CD4-positive, alpha-beta T cell treated with Interleukin-6 at 100 ng/mL for 8 hours (primary cell): Measurements from ENCODE around the gene C10orf120.

Source experiments
- DNase-seq: peaks from one replicate; pipeline ENCODE4 v3.0.0-alpha.2; 2020; ENCODE audit warnings: mixed read lengths, low spot score

Gene C10orf120

DNA sequence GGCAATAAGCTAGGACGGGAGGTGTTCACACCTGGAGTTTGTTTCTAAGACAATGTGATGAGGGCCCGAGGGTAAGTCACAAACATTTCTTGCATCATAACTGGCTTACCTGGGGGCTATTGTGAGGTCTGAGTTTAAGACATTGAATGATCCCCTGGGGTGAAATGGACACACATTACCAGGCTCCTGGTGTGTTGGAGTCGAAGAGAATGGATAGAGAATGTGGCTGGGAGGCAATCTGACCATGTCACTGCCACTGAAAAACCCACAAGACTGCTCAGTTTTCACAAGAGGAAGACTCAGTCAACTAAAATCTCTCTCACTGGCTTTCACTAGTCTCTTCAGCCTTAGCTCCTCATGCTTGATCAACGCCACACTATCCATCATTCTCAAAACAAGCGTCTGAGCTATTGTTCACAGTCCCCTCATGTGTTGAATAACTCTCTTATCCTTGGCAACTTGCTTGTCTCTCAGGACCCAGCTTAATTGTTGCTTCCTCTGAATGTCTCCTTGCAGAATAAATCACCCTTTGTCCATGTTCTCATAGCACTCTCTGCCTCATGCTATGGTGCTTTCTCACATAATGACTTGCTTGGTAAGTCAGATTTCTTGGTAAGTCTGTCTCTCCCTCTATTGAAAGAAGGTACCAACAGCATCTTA, at the start of gene C10orf120:
Gene C10orf120 (minus strand): TSS at position 51 of the 660 bp plus-strand sequence. CDS start 56 bp downstream, outside the sequence.
- no peak for DNase-seq

DNA sequence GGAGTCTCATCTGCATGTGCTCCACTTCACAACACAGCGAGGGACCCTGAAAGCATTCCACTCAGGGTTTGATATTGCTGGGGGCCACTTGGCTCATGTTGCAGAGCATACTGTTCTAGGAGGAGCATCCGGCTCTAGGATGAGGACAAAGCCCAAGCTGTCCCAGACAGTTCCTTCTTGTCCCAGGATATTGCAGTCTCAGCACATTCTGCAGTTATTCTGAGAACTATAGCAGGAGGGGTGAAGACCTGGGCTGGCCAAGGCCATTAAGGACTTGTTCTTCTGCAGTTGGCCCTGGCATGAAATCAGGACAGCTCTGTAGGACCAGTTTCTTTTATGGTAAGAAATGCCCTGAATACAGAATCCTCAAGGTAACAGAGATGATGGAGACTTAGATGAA, 48.9 kb upstream of the C10orf120 start:
- no peak for DNase-seq

DNA sequence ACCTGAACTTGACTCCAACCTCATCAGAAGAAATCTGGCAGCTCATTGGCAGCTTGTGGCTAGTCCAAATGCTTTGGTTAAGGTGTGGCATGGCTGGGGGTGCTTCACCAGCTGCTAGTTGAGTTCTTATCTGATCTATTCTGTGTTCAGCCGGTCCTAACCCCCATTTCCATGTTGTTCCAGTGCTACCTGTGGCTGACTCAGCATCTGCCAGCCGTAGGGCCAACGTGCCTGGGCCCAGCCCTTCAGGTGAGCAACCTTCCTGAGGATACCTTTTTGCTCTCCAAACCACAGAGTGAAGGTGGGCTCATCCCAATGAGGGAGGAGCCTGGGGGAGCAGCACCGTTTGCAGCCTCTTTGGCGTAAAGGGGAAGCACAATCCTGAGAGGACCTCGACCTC, 46.8 kb upstream of the C10orf120 start:
- DNase-seq: no peak

DNA sequence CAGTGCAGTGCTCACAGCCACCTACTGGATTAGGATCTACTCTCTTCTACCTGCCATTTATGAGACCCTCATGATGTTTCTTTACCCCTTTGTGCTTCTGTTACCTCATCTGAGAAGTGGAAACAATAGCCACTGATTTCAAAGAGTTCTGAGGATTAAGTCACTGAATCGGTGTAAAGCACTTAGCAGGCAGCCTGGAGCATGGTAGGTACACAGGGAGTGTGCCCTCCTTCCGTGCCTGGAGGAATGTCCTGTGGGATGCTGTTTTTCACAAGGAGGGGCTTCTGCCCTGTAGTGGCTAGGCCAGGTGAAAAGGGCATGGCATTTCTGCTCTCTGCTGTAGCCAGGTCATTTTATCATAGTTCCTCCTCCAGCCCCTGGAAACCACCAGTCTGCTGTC, 44.6 kb upstream of the C10orf120 start:
- DNase-seq: no peak

DNA sequence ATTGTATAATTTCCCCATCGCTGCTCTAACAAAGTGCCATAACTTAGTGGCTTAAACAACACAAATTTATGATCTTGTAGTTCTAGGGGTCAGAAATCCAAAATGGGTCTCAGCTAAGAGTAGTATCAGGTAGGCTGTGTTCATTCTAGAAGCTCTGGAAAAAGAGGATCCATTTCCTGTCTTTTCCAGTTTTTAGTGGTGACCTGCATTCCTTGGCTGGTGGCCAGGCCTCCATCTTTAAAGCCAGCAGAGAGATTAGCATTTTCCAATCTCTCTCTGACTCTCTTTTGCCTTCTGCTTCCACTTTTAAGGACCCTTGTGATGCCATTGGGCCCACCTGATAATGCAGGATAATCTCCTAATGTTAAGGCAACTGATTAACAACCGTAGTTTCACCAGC, 41.0 kb upstream of the C10orf120 start:
- no peak for DNase-seq

DNA sequence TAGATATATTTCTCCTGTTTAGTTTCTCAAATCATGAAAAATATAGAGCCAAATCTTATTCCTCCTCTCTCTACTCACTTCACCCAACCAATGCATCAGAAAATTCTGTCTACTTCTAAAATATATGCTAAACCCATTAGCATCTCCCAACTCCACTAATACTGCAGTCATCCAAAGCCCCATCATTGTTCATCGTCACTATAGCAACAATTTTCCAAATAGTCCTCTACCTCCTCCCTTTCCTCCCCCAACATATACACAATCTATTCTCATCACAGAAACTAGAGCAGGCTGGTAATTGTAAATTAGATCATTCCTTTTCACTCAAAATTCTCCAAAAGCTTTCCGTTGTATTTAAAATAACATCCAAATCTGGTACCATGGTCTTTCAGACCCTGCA, 38.4 kb upstream of the C10orf120 start:
- DNase-seq: no peak

DNA sequence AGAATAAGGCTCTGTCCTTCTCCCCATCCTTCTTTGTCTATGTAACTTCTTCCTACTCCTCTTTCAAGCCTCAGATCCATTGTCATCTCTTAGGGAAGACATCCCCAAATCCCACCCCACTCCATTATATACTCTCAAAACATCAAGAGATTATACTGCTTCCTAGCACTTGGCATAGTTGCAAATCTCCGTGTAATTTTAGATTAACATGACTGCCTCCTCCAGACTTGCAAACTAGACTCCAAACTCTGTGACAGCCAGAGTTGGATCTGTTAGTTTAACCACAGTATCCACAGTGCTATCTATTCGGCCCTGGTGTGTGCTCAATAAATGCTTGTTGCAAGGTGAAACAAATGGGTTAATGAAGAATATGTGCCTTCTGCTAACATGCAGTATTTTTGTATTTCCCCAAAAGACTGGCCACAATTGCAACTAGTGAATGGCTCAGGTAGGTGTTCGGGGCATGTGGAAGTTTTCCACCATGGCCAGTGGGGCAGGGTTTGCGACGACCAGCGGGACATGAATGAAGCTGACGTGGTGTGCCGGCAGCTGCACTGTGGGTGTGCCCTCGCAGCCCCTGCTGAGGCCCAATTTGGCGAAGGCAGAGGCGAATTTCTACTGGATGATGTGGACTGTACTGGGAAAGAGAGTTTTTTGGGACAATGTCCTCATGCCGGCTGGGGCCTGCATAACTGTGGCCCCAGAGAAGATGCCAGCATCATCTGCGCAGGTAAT, 34.5 kb upstream of the C10orf120 start:
- no peak for DNase-seq

DNA sequence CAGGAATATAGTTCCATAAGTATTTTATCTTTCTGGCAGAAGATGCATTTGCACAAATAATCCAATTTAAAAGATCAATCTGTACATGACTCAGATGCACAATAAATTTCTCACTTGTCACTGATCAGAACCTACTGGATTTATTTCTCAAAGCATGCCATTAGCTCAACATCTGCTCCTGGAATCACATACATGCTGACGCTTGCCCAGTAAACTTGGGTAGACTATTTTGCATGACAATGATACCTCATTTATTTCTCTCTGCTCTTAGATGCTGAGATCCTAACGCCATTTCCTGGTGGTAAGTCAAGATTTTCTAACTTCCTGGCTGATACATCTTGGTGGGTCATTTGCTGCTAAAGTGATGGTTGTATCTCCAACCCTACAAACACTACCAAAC, 33.8 kb upstream of the C10orf120 start:
- no peak for DNase-seq

DNA sequence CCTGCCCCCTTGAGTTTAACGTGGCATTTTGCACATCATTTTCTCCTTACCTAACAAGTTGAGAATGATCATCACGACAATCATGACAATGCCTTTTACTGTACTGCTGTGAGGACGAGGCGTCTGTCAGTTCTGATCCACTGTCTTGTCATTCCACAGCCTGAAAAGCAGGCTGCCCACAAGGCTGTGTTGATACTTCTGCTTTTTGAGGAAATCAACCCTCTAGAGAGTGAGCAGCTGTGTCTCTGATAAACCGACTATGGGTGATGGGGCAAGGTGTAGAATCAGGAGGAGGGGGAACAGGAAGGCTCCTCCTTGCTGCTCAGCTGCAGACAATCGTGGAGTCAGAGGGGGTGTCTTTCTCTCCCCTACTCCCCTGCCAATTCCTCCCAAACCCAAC, 30.6 kb upstream of the C10orf120 start:
- DNase-seq: no peak

DNA sequence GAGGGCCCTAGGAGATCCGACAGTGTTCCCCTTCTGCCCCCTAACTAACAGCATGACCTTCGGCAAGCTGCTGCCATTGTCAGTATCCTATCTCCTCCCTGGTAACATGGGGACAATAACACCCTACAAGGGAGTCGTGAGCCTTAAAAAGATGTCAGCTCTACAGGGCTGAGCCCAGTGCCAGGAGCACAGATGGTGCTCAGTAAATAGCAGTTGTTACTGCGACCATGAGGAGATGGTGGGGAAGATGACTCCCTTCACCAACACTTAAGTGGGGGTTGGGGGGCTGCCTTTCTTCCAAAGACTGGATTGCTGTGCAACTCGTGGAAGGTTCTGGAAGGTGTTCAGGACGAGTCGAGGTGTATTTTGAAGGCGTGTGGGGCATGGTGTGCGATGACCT, 29.5 kb upstream of the C10orf120 start:
- no peak for DNase-seq

DNA sequence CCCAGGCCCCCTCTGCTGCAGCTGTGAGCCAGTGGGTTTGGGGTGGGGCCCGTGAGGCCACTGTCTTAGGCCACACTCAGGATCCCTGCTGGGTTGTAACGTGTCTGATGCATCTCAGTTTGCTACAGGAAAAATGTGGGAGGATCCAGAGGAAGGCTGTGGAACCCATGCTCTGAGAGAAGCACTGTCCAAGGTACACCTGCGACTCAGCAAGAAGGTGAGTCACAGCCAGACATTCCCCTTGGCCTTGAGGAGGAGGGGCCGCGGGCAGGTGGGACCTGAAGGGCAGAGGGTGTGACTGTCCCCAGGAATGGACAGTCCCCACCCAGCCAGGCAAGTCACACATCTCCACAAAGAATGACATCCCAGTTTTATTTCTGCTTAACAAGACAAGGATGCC, 27.8 kb upstream of the C10orf120 start:
- DNase-seq: no peak

DNA sequence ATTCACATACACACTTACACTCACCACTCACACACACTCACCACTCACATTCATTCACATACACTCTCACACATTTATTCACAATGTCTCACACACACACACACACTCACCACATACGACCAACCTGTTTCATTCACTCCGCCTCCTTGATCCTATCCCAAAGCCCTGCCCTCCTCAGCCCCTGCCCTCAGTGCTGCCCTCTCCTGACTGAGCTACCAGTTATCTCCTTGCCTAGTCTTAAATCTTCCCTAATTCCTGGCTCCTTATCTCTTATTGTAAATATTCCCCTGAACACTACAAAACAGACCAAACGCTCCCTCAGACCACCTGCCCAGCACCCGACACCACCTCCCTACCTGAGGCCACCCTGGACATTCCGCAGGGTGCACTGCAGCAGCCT, 26.1 kb upstream of the C10orf120 start:
- no peak for DNase-seq

DNA sequence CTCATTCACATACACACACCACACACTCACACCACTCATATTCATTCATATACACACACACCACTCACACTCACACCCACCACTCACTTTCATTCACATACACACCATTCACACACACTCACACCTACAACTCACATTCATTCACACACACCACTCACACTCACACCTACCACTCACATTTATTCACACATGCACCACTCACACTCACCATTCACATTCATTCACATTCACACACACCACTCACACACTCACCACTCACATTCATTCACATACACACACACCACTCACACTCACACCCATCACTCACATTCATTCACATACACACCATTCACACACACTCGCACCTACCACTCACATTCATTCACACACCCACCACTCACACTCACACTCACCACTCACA, 25.4 kb upstream of the C10orf120 start:
- DNase-seq: no peak

DNA sequence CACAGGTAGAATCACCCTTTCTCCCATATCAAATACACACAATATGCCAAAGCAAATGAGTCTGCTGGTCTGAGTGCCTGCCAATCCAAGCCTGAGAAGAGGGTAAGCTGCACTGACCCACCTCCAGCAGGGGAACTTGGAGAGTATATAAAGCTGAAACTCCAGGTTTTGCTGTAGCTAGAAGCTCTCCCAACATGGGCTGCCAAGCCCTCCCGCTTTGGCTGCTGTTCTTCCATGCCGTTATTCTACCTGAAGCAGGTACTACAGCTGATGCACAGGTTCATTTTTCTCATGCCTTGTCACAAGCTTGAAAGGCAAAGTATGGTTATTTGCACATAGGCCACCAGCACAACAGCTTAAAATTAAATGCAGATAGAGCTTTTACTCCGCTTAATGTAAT, 21.5 kb upstream of the C10orf120 start:
- no peak for DNase-seq

DNA sequence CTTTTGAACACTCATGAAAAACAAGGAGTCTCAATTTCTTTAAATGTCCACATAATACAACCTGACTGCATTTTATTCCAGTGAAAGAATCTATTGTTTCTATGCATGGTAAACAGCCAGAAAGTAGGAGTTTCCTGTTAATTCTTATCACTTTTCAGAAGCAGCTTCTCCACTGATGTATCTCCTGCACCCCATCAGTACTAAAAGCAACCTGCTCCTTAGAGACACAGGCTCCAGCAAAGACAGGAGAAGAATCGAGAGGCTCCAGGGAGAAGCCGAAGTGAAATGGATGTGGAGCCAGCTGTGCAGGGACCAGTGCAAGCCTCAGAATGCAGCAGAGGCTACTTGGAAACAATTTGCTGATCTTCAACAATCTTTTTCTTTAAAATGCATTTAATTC, 16.4 kb upstream of the C10orf120 start:
- no peak for DNase-seq

DNA sequence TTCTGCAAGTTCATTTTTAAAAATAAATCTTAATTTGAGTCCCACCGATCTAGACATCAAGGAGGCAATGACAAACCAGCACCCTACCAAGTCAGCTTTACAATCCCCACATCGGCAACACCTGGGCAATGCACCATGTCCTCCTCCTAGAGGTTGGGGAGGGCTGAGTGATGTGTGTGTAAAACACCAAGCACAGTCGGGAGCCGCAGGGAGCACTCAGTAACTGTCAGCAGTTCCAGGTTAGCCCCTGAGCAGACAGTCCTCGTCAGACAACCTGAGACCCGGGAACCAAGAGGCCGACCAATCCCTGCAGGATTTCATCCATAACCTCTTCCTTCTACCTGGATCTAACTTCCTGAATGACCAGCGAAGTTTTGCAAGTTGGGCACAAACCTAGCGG, 15.9 kb upstream of the C10orf120 start:
- no peak for DNase-seq

DNA sequence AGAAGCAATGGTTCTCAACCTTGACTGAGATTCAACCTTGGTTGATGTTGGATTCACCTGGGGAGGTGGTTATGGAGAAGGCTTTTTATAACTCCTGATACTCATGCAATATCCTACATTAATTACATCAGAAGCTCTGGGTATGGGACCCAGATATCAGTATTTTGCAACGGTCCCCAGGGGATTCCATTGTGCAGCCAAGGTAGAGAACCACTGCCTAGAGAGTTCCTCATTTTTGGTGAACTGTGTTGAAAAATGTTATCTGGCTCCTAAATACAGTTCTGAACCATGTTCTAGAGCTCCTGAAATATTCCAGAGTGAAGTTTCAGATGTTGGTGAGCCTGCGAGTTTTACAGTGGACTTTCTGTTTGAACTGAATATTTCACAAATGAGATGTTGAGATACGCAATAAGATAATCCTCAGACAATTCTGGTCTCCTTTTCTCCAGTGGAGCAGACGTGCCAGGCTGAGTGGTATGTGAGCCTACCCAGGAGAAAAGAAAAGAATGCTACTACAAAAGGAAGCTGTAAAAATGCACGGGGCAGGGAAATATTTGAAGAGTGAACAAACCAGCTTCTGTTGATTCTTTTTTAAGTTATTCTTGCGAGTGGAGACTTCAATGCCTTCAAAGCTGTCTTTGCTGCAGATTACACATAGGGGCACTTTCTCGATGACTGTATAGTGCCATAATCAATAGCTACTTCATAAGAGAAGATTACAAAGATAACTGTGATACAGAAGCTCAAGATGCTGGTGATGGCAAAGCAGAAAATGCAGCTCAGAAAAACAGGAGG, 13.6 kb upstream of the C10orf120 start:
- DNase-seq: no peak

DNA sequence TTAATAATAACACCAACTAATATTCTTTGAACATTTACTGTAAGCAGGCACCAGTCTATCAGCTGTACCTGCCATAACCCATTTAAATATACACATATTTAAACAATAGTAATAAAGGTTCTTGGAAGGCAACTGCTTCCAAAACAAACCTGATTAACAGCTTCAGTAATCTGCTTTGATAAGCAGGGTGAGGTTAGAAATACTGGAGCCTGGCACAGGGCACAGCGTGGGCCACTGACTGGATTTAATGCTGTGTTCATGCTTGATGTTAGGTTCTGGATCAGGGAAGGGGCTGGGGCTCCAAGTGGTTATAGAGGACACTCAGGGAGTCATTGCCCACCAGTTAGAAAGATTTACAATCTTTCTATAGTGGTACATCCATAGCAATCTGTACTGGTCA, 10.9 kb upstream of the C10orf120 start:
- no peak for DNase-seq

DNA sequence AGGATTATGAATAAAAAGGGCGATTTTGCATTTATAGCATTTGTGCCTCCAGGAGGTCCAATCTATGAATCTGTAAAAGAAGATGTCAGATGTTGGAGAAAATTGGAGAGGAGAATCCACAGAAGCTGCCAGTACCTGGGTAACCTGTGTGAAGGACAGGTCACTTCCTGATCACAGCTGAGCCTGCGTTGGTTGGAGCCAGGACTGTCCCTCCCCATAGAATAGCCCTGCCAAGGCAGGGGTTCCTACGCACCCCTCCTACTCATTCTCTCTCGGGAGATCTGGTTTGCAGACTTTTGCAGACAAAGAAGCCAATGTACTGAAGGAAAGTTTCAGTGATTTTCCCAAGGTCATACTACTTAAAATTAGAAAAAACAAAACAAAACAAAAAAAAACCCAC, 10.3 kb upstream of the C10orf120 start:
- no peak for DNase-seq

DNA sequence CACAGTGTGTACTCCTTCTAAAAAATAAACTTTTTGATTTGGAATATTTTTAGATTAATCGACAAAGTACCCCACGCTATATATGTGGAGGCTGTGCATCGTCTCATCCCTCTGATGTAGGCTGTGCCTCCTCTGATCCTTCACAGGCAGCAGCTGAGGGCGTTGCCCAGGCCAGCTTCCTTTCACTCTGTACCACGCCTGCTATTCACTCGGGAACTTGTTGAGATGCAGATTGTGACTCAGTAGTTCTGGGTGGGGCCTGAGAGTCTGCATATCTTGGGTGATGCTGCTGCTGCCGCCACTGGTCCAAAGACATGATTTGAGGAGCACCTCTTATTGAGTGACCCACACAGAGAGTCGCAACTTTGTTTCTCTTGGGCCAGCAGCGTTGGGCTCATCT, 7.9 kb upstream of the C10orf120 start:
- DNase-seq: no peak

DNA sequence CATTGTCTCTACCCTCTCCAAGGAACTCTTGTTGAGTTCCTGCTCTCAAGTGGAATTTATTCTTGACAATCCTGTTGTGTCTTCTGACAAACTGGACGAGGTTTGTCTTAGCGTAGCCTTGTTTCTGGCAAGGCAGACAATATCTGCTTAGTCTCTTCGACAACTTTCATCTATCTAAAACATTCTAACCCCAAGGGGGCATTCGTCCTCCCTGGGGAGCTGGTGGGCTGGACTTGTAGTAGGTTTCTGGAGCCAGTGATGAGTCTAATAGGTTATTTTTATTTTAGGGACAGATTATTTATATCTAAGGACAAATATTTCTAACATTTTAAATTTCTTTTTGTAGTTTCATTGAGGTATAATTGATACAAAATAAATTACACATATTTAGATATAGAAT, 7.3 kb upstream of the C10orf120 start:
- no peak for DNase-seq

DNA sequence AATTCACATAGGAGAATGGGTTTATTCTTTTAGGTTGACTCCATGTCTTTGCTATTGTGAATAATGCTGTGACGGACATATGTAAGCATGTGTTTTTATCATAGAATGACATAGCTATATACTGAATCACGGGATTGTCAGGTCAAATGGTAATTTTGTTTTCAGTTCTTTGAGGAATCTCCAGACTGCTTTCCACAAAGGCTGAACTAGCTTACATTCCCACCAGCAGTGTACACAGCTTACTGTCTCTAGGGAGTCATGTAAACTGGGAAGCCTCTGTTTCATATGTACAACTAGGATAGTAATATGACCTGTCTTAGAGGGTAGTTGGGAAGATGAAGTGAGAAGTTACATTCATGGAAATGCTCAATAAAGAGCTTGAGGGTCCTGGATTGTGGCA, 6.8 kb upstream of the C10orf120 start:
- no peak for DNase-seq
